ENCODE data around the gene AP1G2. TPM values are rescaled to one million over a fixed set of nuclear protein-coding genes. Genes with fewer than 3 reads are reported as not detected.

Gene AP1G2
- total and polyA plus RNA-seq, 2 of the 13 experiments (the other 11 are each of a cell fraction or from before 2014, with no cell fraction given) = 96.9 to 611 TPM

DNA sequence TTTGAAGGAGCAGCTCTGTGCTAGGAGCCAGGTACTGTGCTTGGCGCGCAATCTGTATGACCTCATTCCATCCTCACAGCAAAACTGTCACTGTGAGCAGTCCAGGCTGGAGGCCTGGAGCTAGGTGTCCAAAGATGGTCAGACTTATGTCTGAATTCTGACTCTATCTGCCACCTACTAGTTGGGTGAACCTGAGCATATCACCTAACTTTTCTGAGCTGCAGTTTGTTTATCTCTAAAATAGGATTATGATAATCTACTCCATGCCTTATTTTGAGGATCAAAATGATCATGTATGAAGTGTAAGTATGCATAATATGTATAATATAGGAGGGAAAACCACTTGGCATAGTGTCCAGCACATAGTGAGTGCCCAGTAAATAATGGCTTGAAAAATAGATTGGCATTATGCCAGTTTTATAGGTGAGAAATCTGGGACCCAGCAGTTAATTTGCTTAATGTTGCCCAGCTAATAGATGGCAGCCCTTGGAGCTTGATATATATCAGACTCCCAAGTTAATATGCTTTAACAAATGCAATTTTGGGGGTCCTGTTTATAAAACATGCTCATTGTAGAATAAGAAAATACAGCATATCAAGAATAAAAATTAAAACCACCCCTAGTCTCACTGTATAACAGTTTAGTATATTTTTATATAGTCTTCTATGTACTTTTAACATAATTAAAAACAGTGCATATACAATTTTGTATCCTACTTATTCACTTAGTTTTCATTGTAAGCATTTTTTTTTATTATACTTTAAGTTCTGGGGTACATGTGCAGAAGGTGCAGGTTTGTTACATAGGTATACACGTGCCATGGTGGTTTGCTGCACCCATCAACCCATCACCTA is 15.5 kb upstream of the AP1G2 start (continued):
- no peak for TF ChIP-seq ZNF646 (CRISPR knock-in tag; IDR thresholded peaks at IDR 0.05)
- TF ChIP-seq ZNF746 (CRISPR knock-in tag; IDR thresholded peaks at IDR 0.05) = no peak
- TF ChIP-seq, protein P1, sequence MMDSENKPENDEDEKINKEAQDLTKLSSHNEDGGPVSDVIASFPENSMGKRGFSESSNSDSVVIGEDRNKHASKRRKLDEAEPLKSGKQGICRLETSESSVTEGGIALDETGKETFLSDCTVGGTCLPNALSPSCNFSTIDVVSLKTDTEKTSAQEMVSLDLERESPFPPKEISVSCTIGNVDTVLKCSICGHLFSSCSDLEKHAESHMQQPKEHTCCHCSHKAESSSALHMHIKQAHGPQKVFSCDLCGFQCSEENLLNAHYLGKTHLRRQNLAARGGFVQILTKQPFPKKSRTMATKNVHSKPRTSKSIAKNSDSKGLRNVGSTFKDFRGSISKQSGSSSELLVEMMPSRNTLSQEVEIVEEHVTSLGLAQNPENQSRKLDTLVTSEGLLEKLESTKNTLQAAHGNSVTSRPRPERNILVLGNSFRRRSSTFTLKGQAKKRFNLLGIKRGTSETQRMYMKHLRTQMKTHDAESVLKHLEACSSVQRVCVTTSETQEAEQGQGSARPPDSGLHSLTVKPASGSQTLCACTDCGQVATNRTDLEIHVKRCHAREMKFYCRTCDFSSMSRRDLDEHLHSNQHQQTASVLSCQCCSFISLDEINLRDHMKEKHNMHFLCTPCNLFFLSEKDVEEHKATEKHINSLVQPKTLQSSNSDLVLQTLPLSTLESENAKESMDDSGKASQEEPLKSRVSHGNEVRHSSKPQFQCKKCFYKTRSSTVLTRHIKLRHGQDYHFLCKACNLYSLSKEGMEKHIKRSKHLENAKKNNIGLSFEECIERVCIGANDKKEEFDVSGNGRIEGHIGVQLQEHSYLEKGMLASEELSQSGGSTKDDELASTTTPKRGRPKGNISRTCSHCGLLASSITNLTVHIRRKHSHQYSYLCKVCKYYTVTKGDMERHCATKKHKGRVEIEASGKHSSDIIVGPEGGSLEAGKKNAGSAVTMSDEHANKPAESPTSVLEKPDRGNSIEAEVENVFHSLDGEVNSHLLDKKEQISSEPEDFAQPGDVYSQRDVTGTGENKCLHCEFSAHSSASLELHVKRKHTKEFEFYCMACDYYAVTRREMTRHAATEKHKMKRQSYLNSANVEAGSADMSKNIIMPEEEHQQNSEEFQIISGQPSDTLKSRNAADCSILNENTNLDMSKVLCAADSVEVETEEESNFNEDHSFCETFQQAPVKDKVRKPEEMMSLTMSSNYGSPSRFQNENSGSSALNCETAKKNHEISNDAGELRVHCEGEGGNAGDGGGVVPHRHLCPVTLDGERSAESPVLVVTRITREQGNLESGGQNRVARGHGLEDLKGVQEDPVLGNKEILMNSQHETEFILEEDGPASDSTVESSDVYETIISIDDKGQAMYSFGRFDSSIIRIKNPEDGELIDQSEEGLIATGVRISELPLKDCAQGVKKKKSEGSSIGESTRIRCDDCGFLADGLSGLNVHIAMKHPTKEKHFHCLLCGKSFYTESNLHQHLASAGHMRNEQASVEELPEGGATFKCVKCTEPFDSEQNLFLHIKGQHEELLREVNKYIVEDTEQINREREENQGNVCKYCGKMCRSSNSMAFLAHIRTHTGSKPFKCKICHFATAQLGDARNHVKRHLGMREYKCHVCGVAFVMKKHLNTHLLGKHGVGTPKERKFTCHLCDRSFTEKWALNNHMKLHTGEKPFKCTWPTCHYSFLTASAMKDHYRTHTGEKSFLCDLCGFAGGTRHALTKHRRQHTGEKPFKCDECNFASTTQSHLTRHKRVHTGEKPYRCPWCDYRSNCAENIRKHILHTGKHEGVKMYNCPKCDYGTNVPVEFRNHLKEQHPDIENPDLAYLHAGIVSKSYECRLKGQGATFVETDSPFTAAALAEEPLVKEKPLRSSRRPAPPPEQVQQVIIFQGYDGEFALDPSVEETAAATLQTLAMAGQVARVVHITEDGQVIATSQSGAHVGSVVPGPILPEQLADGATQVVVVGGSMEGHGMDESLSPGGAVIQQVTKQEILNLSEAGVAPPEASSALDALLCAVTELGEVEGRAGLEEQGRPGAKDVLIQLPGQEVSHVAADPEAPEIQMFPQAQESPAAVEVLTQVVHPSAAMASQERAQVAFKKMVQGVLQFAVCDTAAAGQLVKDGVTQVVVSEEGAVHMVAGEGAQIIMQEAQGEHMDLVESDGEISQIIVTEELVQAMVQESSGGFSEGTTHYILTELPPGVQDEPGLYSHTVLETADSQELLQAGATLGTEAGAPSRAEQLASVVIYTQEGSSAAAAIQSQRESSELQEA (CRISPR knock-in tag; IDR thresholded peaks at IDR 0.05; ENCODE audit: not compliant biosample characterization) = no peak
- TF ChIP-seq ZNF24 (IDR thresholded peaks at IDR 0.05) = no peak
- TF ChIP-seq ATF4 (CRISPR knock-in tag; IDR thresholded peaks at IDR 0.05) = peak in 1 of 2 experiments; percentile 87; a peak in 2 of 4 replicates
- no peak for TF ChIP-seq TEAD3 (CRISPR knock-in tag; optimal IDR thresholded peaks at IDR 0.05; ENCODE audit: borderline replicate concordance)
- no peak for TF ChIP-seq NR1H2 (CRISPR knock-in tag; IDR thresholded peaks at IDR 0.05; ENCODE audit: borderline replicate concordance, low read depth)
- TF ChIP-seq ZNF17 (CRISPR knock-in tag; IDR thresholded peaks at IDR 0.05) = no peak
- TF ChIP-seq ZFP41 (CRISPR knock-in tag; IDR thresholded peaks at IDR 0.05; ENCODE audit: borderline replicate concordance) = no peak
- no peak for TF ChIP-seq ZMYM3 (CRISPR knock-in tag; IDR thresholded peaks at IDR 0.05)
- TF ChIP-seq ZNF343 (CRISPR knock-in tag; IDR thresholded peaks at IDR 0.05) = 0 out of 2 replicates have a peak, but pooled peaks have one; percentile 8
